ENCODE measurements around the gene STAC3.

STAC3 gene

GRCh38 chr12:57224278-57224972 is 26.6 kb downstream of the STAC3 start:
- DNase-seq (ENCODE audit: extremely low read depth in 1 of 2, low read depth in 1 of 2): no peak

- DNase-seq (ENCODE audit: extremely low read depth in 1 of 2, low read depth in 1 of 2): no peak
These were observed 27.5 kb downstream of the STAC3 start for GRCh38 chr12:57223191-57224165.

- DNase-seq (ENCODE audit: extremely low read depth in 1 of 2, low read depth in 1 of 2): no peak
These were observed 28.4 kb downstream of the STAC3 start for GRCh38 chr12:57222286-57223190.

- DNase-seq (ENCODE audit: extremely low read depth in 1 of 2, low read depth in 1 of 2): no peak
These were observed 29.6 kb downstream of the STAC3 start for GRCh38 chr12:57221169-57221917.

- no peak for DNase-seq (ENCODE audit: extremely low read depth in 1 of 2, low read depth in 1 of 2)
These were observed 30.2 kb downstream of the STAC3 start for GRCh38 chr12:57220770-57221168.

GRCh38 chr12:57219993-57220754 is 30.8 kb downstream of the STAC3 start:
- no peak for DNase-seq (ENCODE audit: extremely low read depth in 1 of 2, low read depth in 1 of 2)

GRCh38 chr12:57219205-57219992 is 31.6 kb downstream of the STAC3 start:
- DNase-seq (ENCODE audit: extremely low read depth in 1 of 2, low read depth in 1 of 2): no peak

GRCh38 chr12:57218030-57218853 is 32.7 kb downstream of the STAC3 start:
- no peak for DNase-seq (ENCODE audit: extremely low read depth in 1 of 2, low read depth in 1 of 2)

GRCh38 chr12:57216921-57217879 is 33.8 kb downstream of the STAC3 start:
- DNase-seq (ENCODE audit: extremely low read depth in 1 of 2, low read depth in 1 of 2): no peak

GRCh38 chr12:57216014-57216911 is 34.7 kb downstream of the STAC3 start, which contains the start of gene NXPH4:
Gene NXPH4 (plus strand): TSS chr12:57216794. CDS start chr12:57216970, 176 bp downstream.
- DNase-seq (ENCODE audit: extremely low read depth in 1 of 2, low read depth in 1 of 2): no peak

- DNase-seq (ENCODE audit: extremely low read depth in 1 of 2, low read depth in 1 of 2): no peak
These were observed 35.3 kb downstream of the STAC3 start for GRCh38 chr12:57215668-57216013.

GRCh38 chr12:57215065-57215464 is 35.9 kb downstream of the STAC3 start:
- no peak for DNase-seq (ENCODE audit: extremely low read depth in 1 of 2, low read depth in 1 of 2)

- DNase-seq (ENCODE audit: extremely low read depth in 1 of 2, low read depth in 1 of 2): peak in 1 of 2 donors; percentile 61
These were observed 36.6 kb downstream of the STAC3 start for GRCh38 chr12:57214398-57214781.

GRCh38 chr12:57213763-57214397 is 37.1 kb downstream of the STAC3 start:
- DNase-seq (ENCODE audit: extremely low read depth in 1 of 2, low read depth in 1 of 2): no peak

- peak in 1 of 2 donors; percentile 64 for DNase-seq (ENCODE audit: extremely low read depth in 1 of 2, low read depth in 1 of 2)
These were observed 37.8 kb downstream of the STAC3 start for GRCh38 chr12:57213058-57213715.
